Uterus (tissue), 4 donors: ENCODE data around the gene REEP3. TPM values are rescaled to one million over a fixed set of nuclear protein-coding genes. Genes with fewer than 3 reads are reported as not detected.

Source experiments
- DNase-seq, 2 donors: peaks; one replicate each; pipeline ENCODE4 v3.0.0-alpha.2; 2019 to 2020
- H3K27ac ChIP-seq, 2 donors: fragments of 200-600 bp; sonication (generic); 1 replicate in 1 of 2; 2 replicates in 1 of 2; pipeline ENCODE4 v1.5.1; 2016 to 2018
- H3K27me3 ChIP-seq, 2 donors: fragments of 200-600 bp; sonication (generic); one replicate each; pipeline ENCODE4 v1.5.1; 2018 to 2019; ENCODE audit warnings: control low read depth in 1 of 2
- H3K36me3 ChIP-seq, 2 donors: fragments of 200-600 bp; sonication (generic); one replicate each; pipeline ENCODE4 v1.5.1; 2019; ENCODE audit warnings: control low read depth in 1 of 2
- H3K4me1 ChIP-seq, 2 donors: fragments of 200-600 bp; sonication (generic); one replicate each; pipeline ENCODE4 v1.5.1; 2018 to 2019; ENCODE audit warnings: control low read depth in 1 of 2
- H3K4me3 ChIP-seq, 2 donors: fragments of 200-600 bp; sonication (generic); 1 replicate in 1 of 2; 2 replicates in 1 of 2; pipeline ENCODE4 v1.5.1; 2018 to 2019; ENCODE audit warnings: mild to moderate bottlenecking in 1 of 2
- H3K9me3 ChIP-seq, 2 donors: fragments of 200-600 bp; sonication (generic); one replicate each; pipeline ENCODE4 v1.5.1; 2019; ENCODE audit warnings: control low read depth in 1 of 2
- POLR2A ChIP-seq, 2 donors: fragments of 450-650 bp; IDR thresholded peaks; one replicate each; pipeline ENCODE4 v1.6.1; 2016; ENCODE audit warnings: antibody characterized with exemption in 2 of 2, mild to moderate bottlenecking in 1 of 2, moderate library complexity in 1 of 2
- intact Hi-C: fragments of 100-400 bp; cut with DNase I; formaldehyde crosslinking; loops from one replicate; pipeline ENCODE4 v1.15.1; 2023; ENCODE audit warnings: low total_unique reads
- total RNA-seq, 4 donors: library from RNA; depleted of rRNA in 3 of 4; stranded (reverse); fragments of >200 nt in 3 of 4; gene quantifications; one replicate each; pipeline versions ENCODE4 v1.1.0 to v1.2.4, GENCODE V29; 2014 to 2023
- TF ChIP-seq, protein P1 (sequence below), 4 experiments: fragments of 200-600 bp in 2 of 4; fragments of 450-650 bp in 2 of 4; sonication (generic) in 2 of 4; IDR thresholded peaks; one replicate each; pipeline ENCODE4 v1.5.1; 2016 to 2019; ENCODE audit warnings: antibody characterized with exemption in 4 of 4, mild to moderate bottlenecking in 2 of 4, moderate library complexity in 1 of 4
- donor health status: DM: yes; HTN: yes; CAD: no.

Gene REEP3
- total RNA-seq, 4 donors from 2014 or later = 43.0 to 66.5 (median 58.2) TPM

DNA sequence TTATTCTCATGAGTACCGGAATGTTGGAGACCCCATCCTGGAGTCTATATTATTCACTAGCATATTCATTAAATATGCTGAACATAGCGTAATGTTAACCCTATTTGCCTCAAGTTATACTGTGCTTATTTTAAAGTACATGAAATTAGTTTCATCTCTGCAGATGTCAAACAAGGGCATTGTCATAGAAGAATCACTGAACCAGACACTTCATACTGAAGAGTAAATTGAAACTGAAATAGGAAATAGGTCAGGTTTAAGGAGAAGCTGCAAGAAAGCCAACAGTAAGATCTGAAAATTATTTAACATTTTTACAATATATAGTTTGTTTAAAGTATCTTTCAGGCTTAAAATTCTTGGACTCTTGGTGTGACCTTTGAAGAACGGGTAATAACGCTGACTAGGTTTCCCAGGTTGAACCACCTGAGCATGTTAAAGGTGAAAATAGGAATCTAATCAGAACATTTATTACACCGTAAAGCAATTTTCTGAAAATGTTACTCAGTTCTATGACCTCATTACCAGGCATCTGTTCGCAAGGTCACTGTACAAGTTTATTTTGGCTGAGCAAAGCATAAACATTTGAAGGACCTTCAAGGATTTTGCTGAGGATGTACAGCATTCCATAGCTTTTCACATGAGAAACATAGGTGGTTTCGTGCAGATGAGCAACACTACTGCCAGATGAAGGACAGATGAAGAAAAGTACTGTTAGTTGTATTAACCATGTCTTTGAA lies 82.7 kb downstream of the REEP3 start:
- no peak overlapping the region for H3K4me3 ChIP-seq
- no peaks in the 10 kb centered on the region for H3K36me3 ChIP-seq
- no peaks in the 10 kb centered on the region for H3K27me3 ChIP-seq
- no peak overlapping the region for H3K27ac ChIP-seq
- no peaks in the 10 kb centered on the region for H3K4me1 ChIP-seq
- intact Hi-C loops = no loop called here
- no peaks in the 10 kb centered on the region for H3K9me3 ChIP-seq
- no peak for DNase-seq
- TF ChIP-seq POLR2A (IDR thresholded peaks at IDR 0.05) = no peak
- TF ChIP-seq, protein P1, sequence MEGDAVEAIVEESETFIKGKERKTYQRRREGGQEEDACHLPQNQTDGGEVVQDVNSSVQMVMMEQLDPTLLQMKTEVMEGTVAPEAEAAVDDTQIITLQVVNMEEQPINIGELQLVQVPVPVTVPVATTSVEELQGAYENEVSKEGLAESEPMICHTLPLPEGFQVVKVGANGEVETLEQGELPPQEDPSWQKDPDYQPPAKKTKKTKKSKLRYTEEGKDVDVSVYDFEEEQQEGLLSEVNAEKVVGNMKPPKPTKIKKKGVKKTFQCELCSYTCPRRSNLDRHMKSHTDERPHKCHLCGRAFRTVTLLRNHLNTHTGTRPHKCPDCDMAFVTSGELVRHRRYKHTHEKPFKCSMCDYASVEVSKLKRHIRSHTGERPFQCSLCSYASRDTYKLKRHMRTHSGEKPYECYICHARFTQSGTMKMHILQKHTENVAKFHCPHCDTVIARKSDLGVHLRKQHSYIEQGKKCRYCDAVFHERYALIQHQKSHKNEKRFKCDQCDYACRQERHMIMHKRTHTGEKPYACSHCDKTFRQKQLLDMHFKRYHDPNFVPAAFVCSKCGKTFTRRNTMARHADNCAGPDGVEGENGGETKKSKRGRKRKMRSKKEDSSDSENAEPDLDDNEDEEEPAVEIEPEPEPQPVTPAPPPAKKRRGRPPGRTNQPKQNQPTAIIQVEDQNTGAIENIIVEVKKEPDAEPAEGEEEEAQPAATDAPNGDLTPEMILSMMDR (IDR thresholded peaks at IDR 0.05) = no peak

DNA sequence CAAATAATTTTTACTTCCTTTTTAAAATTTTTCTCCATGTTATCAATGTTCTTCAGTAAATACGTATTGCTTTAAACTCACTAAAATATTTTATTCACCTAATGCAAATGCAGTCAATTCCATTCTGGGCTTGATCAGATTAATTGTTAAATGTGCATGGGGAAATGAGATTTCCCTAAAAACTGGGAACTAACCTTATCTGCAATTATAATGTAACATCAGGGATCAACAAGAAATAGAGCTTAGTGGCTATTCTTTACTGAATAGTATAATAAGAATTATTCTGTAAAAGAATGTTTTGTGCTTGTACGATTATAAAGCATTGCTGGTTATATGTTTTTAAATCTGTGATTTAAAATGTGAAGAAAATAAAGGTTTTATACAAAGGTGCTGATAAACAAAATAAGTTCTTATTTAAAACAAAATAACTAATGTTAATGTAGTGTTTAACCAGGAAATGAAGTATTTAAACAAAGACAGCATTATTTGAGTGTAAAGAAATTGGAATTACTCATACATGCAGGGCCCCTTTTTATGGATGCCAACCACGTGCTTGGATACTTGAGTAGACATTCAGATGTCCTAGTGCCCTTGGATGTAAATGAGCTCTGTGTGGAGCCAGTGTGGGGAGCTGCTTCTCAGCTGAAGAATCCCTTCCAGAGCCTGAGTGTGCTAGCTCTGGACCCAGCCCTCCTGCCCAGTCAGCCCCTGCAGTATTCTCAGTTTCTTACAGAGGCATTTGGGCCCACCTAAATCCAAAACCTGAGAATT lies 84.2 kb downstream of the REEP3 start:
- Histone ChIP-seq H3K4me1 (no peaks in the 10 kb centered on the region), H3K27ac (no peak overlapping the region), H3K36me3 (no peaks in the 10 kb centered on the region), H3K9me3 (no peaks in the 10 kb centered on the region), H3K4me3 (no peak overlapping the region), H3K27me3 (no peaks in the 10 kb centered on the region)
- no peak for DNase-seq
- TF ChIP-seq, protein P1 (IDR thresholded peaks at IDR 0.05) = no peak
- TF ChIP-seq POLR2A (IDR thresholded peaks at IDR 0.05) = no peak
- intact Hi-C loops = no loop called here

DNA sequence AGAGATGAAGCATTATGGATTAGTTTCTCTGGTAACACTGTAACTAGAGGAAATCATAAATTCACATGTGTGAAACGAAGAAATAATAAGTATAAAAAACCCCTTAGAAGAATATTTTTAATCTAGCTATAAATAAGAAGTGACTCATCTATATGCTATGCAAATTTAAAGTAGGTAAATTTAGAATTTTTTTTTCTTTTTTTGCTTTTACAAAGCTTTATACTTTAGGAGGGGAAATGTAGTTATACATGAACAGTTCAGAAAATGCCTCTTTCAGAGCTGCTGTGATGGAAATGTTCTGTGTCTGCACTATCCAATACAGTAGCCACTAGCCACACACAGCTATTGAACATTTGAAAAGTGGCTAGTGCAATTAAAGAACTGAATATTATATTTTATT lies 87.3 kb downstream of the REEP3 start:
- TF ChIP-seq POLR2A (IDR thresholded peaks at IDR 0.05) = no peak
- TF ChIP-seq, protein P1 (IDR thresholded peaks at IDR 0.05) = no peak
- intact Hi-C loops = no loop called here

DNA sequence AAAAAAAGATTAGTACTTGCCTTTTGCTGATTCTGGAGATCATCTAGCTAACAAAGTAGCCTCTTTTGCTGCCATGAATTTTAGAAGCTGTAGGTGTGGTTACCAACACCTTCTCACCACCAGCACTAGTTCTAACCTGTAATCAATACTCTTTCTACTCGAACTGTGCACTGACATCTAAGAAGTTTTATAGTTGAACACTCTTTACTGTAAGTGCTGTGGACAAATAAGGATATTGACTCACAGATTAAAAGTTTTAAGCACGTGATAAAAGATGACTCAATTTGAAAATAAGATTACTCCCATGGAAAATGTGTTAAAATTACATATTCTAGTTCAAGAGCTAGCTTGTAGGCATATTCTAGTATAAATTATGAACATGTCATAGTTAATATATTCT lies 89.9 kb downstream of the REEP3 start:
- Histone ChIP-seq H3K4me1 (no peaks in the 10 kb centered on the region), H3K36me3 (no peaks in the 10 kb centered on the region), H3K4me3 (no peak overlapping the region), H3K27ac (no peak overlapping the region), H3K9me3 (no peaks in the 10 kb centered on the region), H3K27me3 (no peaks in the 10 kb centered on the region)
- no peak for TF ChIP-seq POLR2A (IDR thresholded peaks at IDR 0.05)
- TF ChIP-seq, protein P1 (IDR thresholded peaks at IDR 0.05) = no peak
- intact Hi-C loops = no loop called here
- no peak for DNase-seq

More for the DNA sequence above, 87.3 kb downstream of the REEP3 start:
- no peak for DNase-seq
- Histone ChIP-seq H3K36me3 (no peaks in the 10 kb centered on the region), H3K27me3 (no peaks in the 10 kb centered on the region), H3K9me3 (no peaks in the 10 kb centered on the region), H3K27ac (no peak overlapping the region), H3K4me3 (no peak overlapping the region), H3K4me1 (no peaks in the 10 kb centered on the region)

DNA sequence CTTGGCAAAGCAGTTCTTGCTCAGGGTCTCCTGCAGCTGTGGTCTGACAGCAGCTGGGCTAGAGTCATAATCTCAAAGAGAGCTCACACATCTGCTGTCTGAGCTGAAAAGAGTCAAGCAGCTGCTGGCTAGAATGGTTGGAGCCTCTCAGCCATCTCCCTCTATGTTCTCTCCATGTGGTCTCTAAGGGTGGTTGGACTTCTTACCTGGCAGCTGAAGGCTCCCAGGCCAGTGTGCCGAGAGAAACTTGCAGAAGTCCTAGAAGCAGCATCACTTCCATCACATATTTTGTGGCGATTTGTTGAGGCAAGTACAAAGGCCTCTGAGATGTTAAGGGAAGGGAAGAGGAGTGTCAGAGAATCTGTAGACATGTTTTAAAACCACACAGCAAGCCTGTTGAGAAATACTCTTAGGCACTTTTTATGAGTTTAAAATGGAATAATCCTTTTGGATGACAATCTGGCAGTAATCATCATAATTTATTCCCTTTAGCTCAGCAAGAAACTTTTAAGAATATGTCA lies 93.2 kb downstream of the REEP3 start:
- DNase-seq = no peak
- TF ChIP-seq, protein P1 (IDR thresholded peaks at IDR 0.05) = no peak
- no peak for TF ChIP-seq POLR2A (IDR thresholded peaks at IDR 0.05)
- Histone ChIP-seq H3K9me3 (no peaks in the 10 kb centered on the region), H3K27me3 (no peaks in the 10 kb centered on the region), H3K36me3 (no peaks in the 10 kb centered on the region), H3K4me3 (no peak overlapping the region), H3K27ac (peak overlapping the region; percentile 45 to 49), H3K4me1 (no peaks in the 10 kb centered on the region)
- intact Hi-C loops = no loop called here
